Activated CD8-positive, alpha-beta T cell treated with anti-CD3 and anti-CD28 coated beads for 36 hours (primary cell): ENCODE measurements around the gene TIGIT. TPM values are rescaled to one million over a fixed set of nuclear protein-coding genes. Genes with fewer than 3 reads are reported as not detected.

Experiments
- ATAC-seq: fragments of 200-7000 bp; cut with Tn5 transposase; one replicate; pipeline ENCODE4 v1.10.0; 2021; ENCODE audit warnings: mild to moderate bottlenecking, moderate library complexity
- CTCF ChIA-PET: fragments of 350-600 bp; sonication (Branson Sonifier 250); formaldehyde crosslinking; loops from one replicate; lab custom pipeline; 2021; ENCODE audit warnings: antibody characterized with exemption; lab: Charles Lee
- POLR2A ChIA-PET: fragments of 350-600 bp; sonication (Branson Sonifier 250); formaldehyde crosslinking; loops from one replicate; lab custom pipeline; 2021; ENCODE audit warnings: antibody characterized with exemption; lab: Charles Lee
- DNase-seq: peaks from one replicate; pipeline ENCODE4 v3.0.0-alpha.2; 2020
- H3K27ac Mint-ChIP-seq: one replicate; pipeline ENCODE4 v1.8.0; 2021; ENCODE audit warnings: mild to moderate bottlenecking, mixed read lengths
- H3K27me3 Mint-ChIP-seq: one replicate; pipeline ENCODE4 v1.8.0; 2021; ENCODE audit warnings: mixed read lengths
- H3K36me3 Mint-ChIP-seq: one replicate; pipeline ENCODE4 v1.8.0; 2021; ENCODE audit warnings: low read depth, mixed read lengths
- H3K4me1 Mint-ChIP-seq: one replicate; pipeline ENCODE4 v1.8.0; 2021; ENCODE audit warnings: low read depth, mixed read lengths
- H3K4me3 Mint-ChIP-seq: one replicate; pipeline ENCODE4 v1.8.0; 2021; ENCODE audit warnings: mild to moderate bottlenecking, moderate library complexity, mixed read lengths
- H3K9me3 Mint-ChIP-seq: one replicate; pipeline ENCODE4 v1.8.0; 2021; ENCODE audit warnings: mixed read lengths
- CTCF ChIP-seq: fragments of 200-600 bp; IDR thresholded peaks from one replicate; pipeline ENCODE4 v1.8.0; 2022; ENCODE audit warnings: antibody characterized with exemption, mild to moderate bottlenecking
- intact Hi-C: fragments of 100-400 bp; cut with micrococcal nuclease; formaldehyde crosslinking; loops from one replicate; pipeline ENCODE4 v1.10.0; 2022
- total RNA-seq, 2 experiments: library from RNA; stranded (reverse); gene quantifications; one replicate each; pipeline ENCODE4 v1.2.3, GENCODE V29; 2021

TIGIT gene
- total RNA-seq, 2 experiments from 2014 or later = 72.8 to 73.5 TPM

- no peak for TF ChIP-seq CTCF
- peaks cover 21% of the 10 kb centered on the region for H3K36me3 Mint-ChIP-seq
- CTCF ChIA-PET = interaction anchor here (1.1 to 3.8 kb wide), 5 partner anchors 10 to 71 kb away, joined by 3 to 30 read pairs (median 14); no protein-coding TSS in a partner anchor
- ATAC-seq = no peak
- H3K9me3 Mint-ChIP-seq = no peaks in the 10 kb centered on the region
- no peaks in the 10 kb centered on the region for H3K27me3 Mint-ChIP-seq
- no peak overlapping the region for H3K4me3 Mint-ChIP-seq
- no peak for DNase-seq
- H3K27ac Mint-ChIP-seq = peak overlapping the region; percentile 85
- POLR2A ChIA-PET = interaction anchor here (0.7 kb wide), 1 partner anchor 95 kb away, joined by 4 read pairs; no protein-coding TSS in a partner anchor
- peaks cover 78% of the 10 kb centered on the region for H3K4me1 Mint-ChIP-seq
- intact Hi-C loops = no loop called here
Measured at GRCh38 chr3:114314282-114314681, 20.5 kb downstream of the TIGIT start.

- H3K9me3 Mint-ChIP-seq = no peaks in the 10 kb centered on the region
Measured at GRCh38 chr3:114318295-114318694, 24.5 kb downstream of the TIGIT start.

GRCh38 chr3:114319453-114319852 lies 25.6 kb downstream of the TIGIT start:
- no peaks in the 10 kb centered on the region for H3K27me3 Mint-ChIP-seq
- ChIA-PET POLR2A (interaction anchor here (1.0 to 1.5 kb wide), 3 partner anchors 9 to 12 kb away, joined by 3 to 7 read pairs (median 4); no protein-coding TSS in a partner anchor), CTCF (no interaction called here)
- TF ChIP-seq CTCF = no peak
- intact Hi-C loops = no loop called here
- H3K4me1 Mint-ChIP-seq = peaks cover 87% of the 10 kb centered on the region
- H3K36me3 Mint-ChIP-seq = peaks cover 15% of the 10 kb centered on the region
- H3K4me3 Mint-ChIP-seq = peak overlapping the region; percentile 7
- no peak for DNase-seq
- no peaks in the 10 kb centered on the region for H3K9me3 Mint-ChIP-seq
- H3K27ac Mint-ChIP-seq = peak overlapping the region; percentile 85
- no peak for ATAC-seq

More at GRCh38 chr3:114318295-114318694, 24.5 kb downstream of the TIGIT start:
- no peaks in the 10 kb centered on the region for H3K27me3 Mint-ChIP-seq
- DNase-seq = peak; percentile 67
- H3K27ac Mint-ChIP-seq = peak overlapping the region; percentile 85
- ChIA-PET CTCF (interaction anchor here (1.3 to 3.2 kb wide), 4 partner anchors 11 to 100 kb away, joined by 3 to 14 read pairs (median 4); no protein-coding TSS in a partner anchor), POLR2A (interaction anchor here (1.5 kb wide), 1 partner anchor 10 kb away, joined by 7 read pairs; no protein-coding TSS in a partner anchor)
- peak; percentile 73 for ATAC-seq
- TF ChIP-seq CTCF = no peak
- H3K4me3 Mint-ChIP-seq = peak overlapping the region; percentile 19
- peaks cover 87% of the 10 kb centered on the region for H3K4me1 Mint-ChIP-seq
- peaks cover 13% of the 10 kb centered on the region for H3K36me3 Mint-ChIP-seq
- intact Hi-C loops = no loop called here

- no peak for ATAC-seq
- ChIA-PET CTCF (no interaction called here), POLR2A (interaction anchor here (1.0 to 1.3 kb wide), 3 partner anchors 10 to 29 kb away, joined by 3 to 4 read pairs (median 3); no protein-coding TSS in a partner anchor)
- Mint-ChIP-seq H3K27me3 (no peaks in the 10 kb centered on the region), H3K4me1 (peaks cover 87% of the 10 kb centered on the region), H3K9me3 (no peaks in the 10 kb centered on the region), H3K36me3 (peaks cover 10% of the 10 kb centered on the region), H3K27ac (peak overlapping the region; percentile 6), H3K4me3 (no peak overlapping the region)
- DNase-seq = no peak
- no peak for TF ChIP-seq CTCF
- intact Hi-C loops = no loop called here
Measured at GRCh38 chr3:114320246-114320645, 26.4 kb downstream of the TIGIT start.

- no peak for DNase-seq
- intact Hi-C loops = no loop called here
- Mint-ChIP-seq H3K36me3 (peaks cover 12% of the 10 kb centered on the region), H3K9me3 (peaks cover 2% of the 10 kb centered on the region), H3K27me3 (no peaks in the 10 kb centered on the region), H3K27ac (peak overlapping the region; percentile 89), H3K4me3 (peak overlapping the region; percentile 21), H3K4me1 (peaks cover 84% of the 10 kb centered on the region)
- POLR2A ChIA-PET = interaction anchor here (0.7 to 3.2 kb wide), 11 partner anchors 8 to 109 kb away, joined by 3 to 15 read pairs (median 5); partner anchors contain the start of gene TIGIT
- ATAC-seq = peak; percentile 72
- TF ChIP-seq CTCF = no peak
- CTCF ChIA-PET = interaction anchor here (1.2 to 3.0 kb wide), 9 partner anchors 10 to 61 kb away, joined by 3 to 15 read pairs (median 7); partner anchors contain the start of gene TIGIT
Measured at GRCh38 chr3:114323546-114324254, 29.9 kb downstream of the TIGIT start.
